Cardiac fibroblast (primary cell): ENCODE results near the gene UFSP1.

Source experiments
- DNase-seq, 2 donors: peaks; one replicate each; pipeline versions ENCODE4 v3.0.0 to v3.0.0-alpha.2; 2010; ENCODE audit warnings: low read depth in 2 of 2
- H3K4me3 ChIP-seq, 2 donors: replicated peaks in 1 of 2; 1 replicate in 1 of 2; 2 replicates in 1 of 2; pipeline ENCODE4 v1.5.1; 2011; ENCODE audit warnings: low read depth in 2 of 2, low read length in 2 of 2, mild to moderate bottlenecking in 2 of 2, moderate library complexity in 1 of 2
- TF ChIP-seq, protein P1 (sequence below): IDR thresholded peaks from one replicate; pipeline ENCODE4 v1.5.1; 2011; ENCODE audit warnings: low read depth, mild to moderate bottlenecking, low read length, inconsistent platforms

Gene UFSP1

DNA sequence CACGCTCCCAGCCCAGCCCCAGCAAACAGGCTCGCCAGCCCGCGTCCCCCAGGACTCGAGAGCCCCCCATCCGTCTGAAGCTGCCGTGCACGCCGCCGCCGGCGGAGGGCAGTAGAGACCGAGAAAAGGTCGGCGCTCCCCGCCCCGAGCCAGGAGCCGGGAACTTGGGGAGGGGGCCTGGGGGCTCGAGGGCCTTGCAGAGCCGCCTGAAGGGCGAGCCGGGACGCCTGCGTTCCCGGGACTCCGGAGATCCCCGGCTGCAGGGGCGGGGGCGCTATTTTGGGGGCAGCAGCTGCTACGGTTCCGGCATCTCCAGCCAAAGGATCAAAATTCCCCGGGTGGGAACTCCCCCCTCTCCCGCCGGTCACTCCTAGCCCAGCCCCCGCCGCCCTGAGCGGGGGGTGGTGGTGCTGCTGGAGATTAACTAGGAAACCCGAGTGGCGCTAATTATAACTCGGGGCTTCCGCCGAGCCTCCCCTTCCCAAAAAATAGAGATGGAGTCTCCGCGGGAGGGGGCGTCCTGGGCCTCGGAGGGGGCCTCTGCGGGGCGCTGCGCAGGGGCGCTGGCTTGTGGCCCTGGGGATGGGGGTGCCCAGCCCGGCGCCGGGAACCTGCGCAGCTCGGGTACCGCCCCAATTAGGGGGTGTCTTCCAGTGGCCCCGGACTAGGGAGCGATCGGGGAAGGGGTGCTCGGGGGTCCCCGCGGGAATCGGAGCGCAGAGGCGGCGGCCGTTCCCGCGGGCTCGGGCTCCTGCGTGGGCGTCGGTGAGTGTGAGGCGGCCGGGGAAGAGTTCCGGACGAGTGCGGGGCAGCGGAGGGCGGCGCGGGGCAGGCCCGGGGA, 5.6 kb upstream of the UFSP1 start:
- TF ChIP-seq, protein P1, sequence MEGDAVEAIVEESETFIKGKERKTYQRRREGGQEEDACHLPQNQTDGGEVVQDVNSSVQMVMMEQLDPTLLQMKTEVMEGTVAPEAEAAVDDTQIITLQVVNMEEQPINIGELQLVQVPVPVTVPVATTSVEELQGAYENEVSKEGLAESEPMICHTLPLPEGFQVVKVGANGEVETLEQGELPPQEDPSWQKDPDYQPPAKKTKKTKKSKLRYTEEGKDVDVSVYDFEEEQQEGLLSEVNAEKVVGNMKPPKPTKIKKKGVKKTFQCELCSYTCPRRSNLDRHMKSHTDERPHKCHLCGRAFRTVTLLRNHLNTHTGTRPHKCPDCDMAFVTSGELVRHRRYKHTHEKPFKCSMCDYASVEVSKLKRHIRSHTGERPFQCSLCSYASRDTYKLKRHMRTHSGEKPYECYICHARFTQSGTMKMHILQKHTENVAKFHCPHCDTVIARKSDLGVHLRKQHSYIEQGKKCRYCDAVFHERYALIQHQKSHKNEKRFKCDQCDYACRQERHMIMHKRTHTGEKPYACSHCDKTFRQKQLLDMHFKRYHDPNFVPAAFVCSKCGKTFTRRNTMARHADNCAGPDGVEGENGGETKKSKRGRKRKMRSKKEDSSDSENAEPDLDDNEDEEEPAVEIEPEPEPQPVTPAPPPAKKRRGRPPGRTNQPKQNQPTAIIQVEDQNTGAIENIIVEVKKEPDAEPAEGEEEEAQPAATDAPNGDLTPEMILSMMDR, result peak; percentile 82
- peak overlapping the region; percentile 40 to 44 for H3K4me3 ChIP-seq
- no peak for DNase-seq

DNA sequence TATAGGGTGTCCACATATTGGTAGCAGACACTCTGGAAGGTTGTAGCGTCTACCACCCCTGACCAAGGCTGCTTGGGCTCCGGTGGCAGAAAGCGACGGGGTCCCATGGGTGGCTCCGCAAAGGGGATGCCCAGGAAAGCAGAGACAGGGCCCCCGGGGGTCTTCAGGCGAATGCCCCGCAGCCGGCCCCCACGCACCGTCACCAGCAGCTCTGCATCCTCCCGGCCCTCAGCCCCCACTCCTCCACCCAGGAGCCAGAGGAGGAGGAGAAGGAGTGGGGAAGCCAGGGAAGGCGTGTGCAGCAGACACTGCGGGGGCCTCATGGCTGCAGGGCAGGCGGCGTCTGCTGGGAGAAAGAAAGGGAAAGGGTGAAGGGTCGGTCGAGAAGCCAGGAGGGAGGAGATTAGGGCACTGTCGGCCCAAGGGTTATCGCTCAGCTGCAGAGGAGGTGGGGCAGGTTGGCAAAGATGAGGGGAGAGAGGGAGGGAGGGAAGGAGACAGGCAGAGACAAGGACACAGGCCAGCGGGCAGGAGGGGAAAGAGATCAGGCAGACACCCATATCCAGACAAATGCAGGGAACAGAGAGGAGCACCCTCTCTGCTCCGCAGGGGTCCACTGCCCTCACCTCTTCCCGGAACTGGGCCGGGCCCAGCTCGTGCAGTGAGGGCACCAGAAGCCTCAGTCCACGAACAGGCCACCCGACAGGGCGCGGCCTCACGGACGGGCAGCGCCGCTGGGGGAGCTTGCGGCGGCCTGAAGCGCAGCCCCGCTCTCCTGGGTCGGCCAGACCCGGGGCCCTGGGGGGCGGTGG, 4.6 kb upstream of the UFSP1 start:
- DNase-seq, result no peak
- H3K4me3 ChIP-seq, result no peak overlapping the region
- TF ChIP-seq, protein P1, result no peak

DNA sequence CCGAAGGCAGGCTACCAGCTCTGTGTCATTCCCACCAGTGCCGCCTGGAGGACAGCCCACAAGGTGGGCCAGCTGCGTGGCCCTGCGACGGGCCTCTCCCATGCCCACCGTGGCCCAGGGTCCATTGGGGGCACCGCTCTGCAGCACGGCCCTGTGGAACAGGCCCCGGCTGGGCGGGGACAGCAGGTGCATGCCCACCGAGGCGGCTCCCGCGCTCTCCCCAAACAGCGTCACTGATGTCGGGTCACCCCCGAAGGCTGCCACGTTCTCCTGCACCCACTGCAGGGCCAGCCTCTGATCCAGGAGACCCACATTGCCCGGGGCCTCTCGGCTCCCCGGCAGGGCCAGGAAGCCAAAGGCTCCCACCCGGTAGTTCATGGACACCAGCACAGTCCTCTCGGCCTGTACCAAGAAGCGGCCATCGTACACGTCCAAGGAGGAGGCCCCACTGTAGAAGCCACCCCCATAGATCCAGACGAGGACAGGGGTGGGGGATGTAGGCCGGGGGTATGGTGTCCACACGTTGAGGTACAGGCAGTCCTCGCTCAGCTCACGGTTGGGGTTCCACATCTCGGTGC, 3.9 kb upstream of the UFSP1 start:
- DNase-seq, result no peak
- H3K4me3 ChIP-seq, result no peak overlapping the region
- TF ChIP-seq, protein P1, result no peak

DNA sequence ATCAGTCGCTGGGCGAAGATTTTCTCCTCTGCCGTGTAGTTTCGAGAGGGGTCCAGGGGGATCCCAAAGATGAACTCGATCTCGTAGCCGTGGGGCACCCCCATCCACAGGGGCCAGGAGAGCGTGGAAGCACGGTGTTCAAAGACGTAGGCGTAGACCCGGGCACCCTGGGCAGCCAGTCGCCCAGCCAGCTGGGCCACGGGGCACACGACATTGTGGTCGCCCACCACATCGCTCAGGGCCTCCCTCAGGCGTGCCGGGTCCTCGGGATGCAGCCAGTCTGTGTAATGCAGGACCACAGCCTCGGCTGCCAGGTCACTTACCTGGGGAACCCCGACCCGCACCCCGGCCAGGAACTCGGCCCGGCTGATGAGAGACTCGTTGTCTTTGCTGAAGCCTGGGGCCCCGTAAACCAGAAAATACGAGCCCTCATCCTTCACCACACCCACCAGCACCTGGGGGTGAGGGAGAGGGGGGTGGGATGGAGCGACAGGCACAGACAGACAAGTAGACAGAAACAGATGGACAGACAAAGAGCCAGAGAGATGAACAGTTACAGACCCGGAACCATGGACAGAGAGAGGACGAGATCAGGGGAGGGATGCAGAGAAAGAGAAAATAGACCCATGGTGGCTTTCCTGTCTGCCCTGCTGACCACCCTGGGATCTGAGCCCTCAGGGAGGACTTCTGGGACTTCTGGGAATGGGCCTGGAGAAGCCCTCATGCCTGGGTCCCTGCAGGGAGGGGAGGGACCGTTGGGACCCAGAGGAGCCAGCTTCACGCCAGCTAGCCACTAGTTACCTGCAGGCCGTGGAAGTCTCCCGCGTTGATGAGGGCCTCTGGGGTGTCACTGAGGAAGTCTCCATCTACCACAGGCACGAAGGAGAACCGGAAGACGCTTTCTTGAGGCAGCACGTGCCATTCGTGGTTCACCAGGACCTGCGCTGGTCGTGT, 3.1 kb upstream of the UFSP1 start:
- no peak for DNase-seq
- no peak overlapping the region for H3K4me3 ChIP-seq
- TF ChIP-seq, protein P1, result no peak

DNA sequence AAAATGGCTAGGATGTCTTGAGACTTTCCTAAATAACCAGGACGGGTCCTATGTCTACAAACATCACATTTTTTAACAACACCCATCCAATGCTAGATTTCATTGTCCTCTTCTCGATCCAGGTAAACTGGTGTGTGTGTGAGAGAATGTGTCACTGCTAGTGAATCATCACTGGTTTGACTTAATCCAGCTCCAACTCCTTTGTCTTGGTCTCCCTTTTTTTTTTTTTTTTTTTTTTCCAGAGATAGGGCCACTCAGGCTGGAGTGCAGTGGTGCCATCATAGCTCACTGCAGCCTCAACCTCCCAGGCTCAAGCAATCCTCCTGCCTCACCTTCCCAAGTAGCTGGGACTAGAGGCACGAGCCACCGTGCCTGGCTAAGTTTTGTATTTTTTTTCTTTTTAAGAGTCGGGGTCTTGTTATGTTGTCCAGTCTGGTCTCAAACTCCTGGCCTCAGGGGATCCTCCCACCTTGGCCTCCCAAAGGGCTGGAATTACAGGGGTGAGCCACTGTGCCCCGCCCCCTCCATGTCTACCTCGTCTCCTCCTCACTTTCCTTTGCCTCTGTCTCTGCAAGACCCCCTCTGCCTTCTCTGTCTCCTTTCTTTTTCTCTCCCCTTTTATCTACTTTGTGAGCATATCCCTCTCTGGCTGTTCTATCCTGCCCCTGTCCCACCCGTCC, 2.2 kb upstream of the UFSP1 start:
- peak in 1 of 2 donors; percentile 66 for DNase-seq
- TF ChIP-seq, protein P1, result no peak
- H3K4me3 ChIP-seq, result no peak overlapping the region
